GM23338 (cell line): Measurements from ENCODE around the gene MAPK13. TPM values are rescaled to one million over a fixed set of nuclear protein-coding genes. Genes with fewer than 3 reads are reported as not detected.

ENCODE experiments used
- ATAC-seq: fragments of 200-7000 bp; cut with Tn5 transposase; 3 replicates; pipeline ENCODE4 v1.9.1; 2020
- DNase-seq: peaks from one replicate; pipeline ENCODE4 v3.0.0-alpha.2; 2015; ENCODE audit warnings: low spot score
- H2AFZ ChIP-seq: fragments of 200-600 bp; sonication (generic); 2 replicates; pipeline ENCODE4 v1.8.0; 2016; ENCODE audit warnings: antibody characterized with exemption, mild to moderate bottlenecking, moderate library complexity
- H3F3A ChIP-seq: fragments of 200-600 bp; sonication (generic); replicated peaks from 2 replicates; pipeline ENCODE4 v1.8.0; 2017; ENCODE audit warnings: antibody characterized with exemption, mixed run types, low read depth
- H3K27ac ChIP-seq: fragments of 200-600 bp; sonication (generic); 2 replicates; pipeline ENCODE4 v1.6.1; 2016; ENCODE audit warnings: low read depth
- H3K27me3 ChIP-seq: fragments of 200-600 bp; sonication (generic); 2 replicates; pipeline ENCODE4 v1.8.0; 2016; ENCODE audit warnings: mild to moderate bottlenecking, mixed run types, moderate library complexity; ENCODE audit not compliant: insufficient read depth
- H3K36me3 ChIP-seq: fragments of 200-600 bp; sonication (generic); 2 replicates; pipeline ENCODE4 v1.8.0; 2016; ENCODE audit warnings: mild to moderate bottlenecking; ENCODE audit not compliant: insufficient read depth
- H3K4me1 ChIP-seq: fragments of 200-600 bp; sonication (generic); 2 replicates; pipeline ENCODE4 v1.8.0; 2016; ENCODE audit warnings: mild to moderate bottlenecking, moderate library complexity; ENCODE audit not compliant: insufficient read depth
- H3K4me2 ChIP-seq: fragments of 200-600 bp; sonication (generic); 2 replicates; pipeline ENCODE4 v1.7.1; 2017; ENCODE audit warnings: mixed run types
- H3K4me3 ChIP-seq: fragments of 200-600 bp; sonication (generic); 2 replicates; pipeline ENCODE4 v1.6.1; 2016; ENCODE audit warnings: mixed run types
- H3K79me2 ChIP-seq: fragments of 200-600 bp; sonication (generic); replicated peaks from 2 replicates; pipeline ENCODE4 v1.8.0; 2017; ENCODE audit warnings: mild to moderate bottlenecking; ENCODE audit not compliant: insufficient read depth
- H3K9me2 ChIP-seq: fragments of 200-600 bp; sonication (generic); 2 replicates; pipeline ENCODE4 v1.8.0; 2017; ENCODE audit not compliant: insufficient read depth
- H4K20me1 ChIP-seq: fragments of 200-600 bp; sonication (generic); replicated peaks from 2 replicates; pipeline ENCODE4 v1.8.0; 2017; ENCODE audit warnings: mild to moderate bottlenecking; ENCODE audit not compliant: insufficient read depth
- H3K27ac Mint-ChIP-seq: 2 replicates; pipeline ENCODE4 v1.8.0; 2020; ENCODE audit warnings: inconsistent platforms, mild to moderate bottlenecking, moderate library complexity, mixed read lengths
- H3K27me3 Mint-ChIP-seq: 3 replicates; pipeline ENCODE4 v1.8.0; 2022; ENCODE audit warnings: low read depth, mild to moderate bottlenecking, moderate library complexity, mixed read lengths, inconsistent platforms; ENCODE audit not compliant: insufficient read depth, poor library complexity
- H3K36me3 Mint-ChIP-seq: 3 replicates; pipeline ENCODE4 v1.8.0; 2021; ENCODE audit warnings: low read depth, mild to moderate bottlenecking, inconsistent platforms, moderate library complexity, mixed read lengths
- H3K4me1 Mint-ChIP-seq: 3 replicates; pipeline ENCODE4 v1.8.0; 2020; ENCODE audit warnings: mild to moderate bottlenecking, inconsistent platforms, mixed read lengths
- H3K4me3 Mint-ChIP-seq: 3 replicates; pipeline ENCODE4 v1.8.0; 2021; ENCODE audit warnings: moderate library complexity, mild to moderate bottlenecking, inconsistent platforms, mixed read lengths
- H3K9me3 Mint-ChIP-seq: 3 replicates; pipeline ENCODE4 v1.8.0; 2020; ENCODE audit warnings: moderate library complexity, mild to moderate bottlenecking, inconsistent platforms, mixed read lengths
- CREB1 ChIP-seq: fragments of 250-450 bp; sonication (Bioruptor Pico); IDR thresholded peaks from 2 replicates; pipeline ENCODE4 v1.5.0; 2020; ENCODE audit warnings: low read depth, mild to moderate bottlenecking, moderate library complexity
- EZH2 ChIP-seq: fragments of 200-600 bp; sonication (generic); IDR thresholded peaks from one replicate; pipeline ENCODE4 v1.8.0; 2017; ENCODE audit warnings: antibody characterized with exemption, mild to moderate bottlenecking, low read depth; ENCODE audit not compliant: unreplicated experiment
- EZH2phosphoT487 ChIP-seq: fragments of 200-600 bp; sonication (generic); IDR thresholded peaks from one replicate; pipeline ENCODE4 v1.8.1; 2018; ENCODE audit warnings: antibody characterized with exemption; ENCODE audit not compliant: unreplicated experiment
- JUNB ChIP-seq: IDR thresholded peaks from one replicate; pipeline ENCODE4 v1.6.1; 2016; ENCODE audit warnings: antibody characterized with exemption; ENCODE audit not compliant: unreplicated experiment
- NANOG ChIP-seq: IDR thresholded peaks from 2 replicates; pipeline ENCODE4 v1.6.1; 2016; ENCODE audit warnings: antibody characterized with exemption, borderline replicate concordance
- STAT1 ChIP-seq: IDR thresholded peaks from one replicate; pipeline ENCODE4 v1.6.1; 2016; ENCODE audit warnings: antibody characterized with exemption; ENCODE audit not compliant: unreplicated experiment
- polyA plus RNA-seq: library from polyadenylated mRNA; unstranded; fragments of >200 nt; fragmentation: Nextera tagmentation; extraction: Ambion mirVana; gene quantifications from 2 replicates; pipeline ENCODE4 v1.2.1, GENCODE V29; 2016
- total RNA-seq: library from RNA; depleted of rRNA; stranded (reverse); fragments of >200 nt; shearing (Covaris generic); gene quantifications from 2 replicates; pipeline ENCODE4 v1.2.3, GENCODE V29; 2014
- TF ChIP-seq, protein P1 (sequence below): fragments of 250-450 bp; sonication (Bioruptor Pico); IDR thresholded peaks from 2 replicates; pipeline ENCODE4 v1.5.0; 2020; ENCODE audit warnings: mild to moderate bottlenecking, moderate library complexity
- TF ChIP-seq, protein P2 (sequence below), 2 experiments: fragments of 200-600 bp in 1 of 2; sonication (generic) in 1 of 2; conservative IDR thresholded peaks; 2 replicates each; pipeline versions ENCODE4 v1.5.1 to v1.6.1; 2016 to 2017; ENCODE audit warnings: antibody characterized with exemption in 2 of 2, low read depth in 2 of 2, mild to moderate bottlenecking in 2 of 2, moderate library complexity in 1 of 2
- TF ChIP-seq, protein P3 (sequence below): IDR thresholded peaks from 2 replicates; pipeline ENCODE4 v1.6.1; 2016; ENCODE audit warnings: antibody characterized with exemption
- TF ChIP-seq, protein P4 (sequence below): IDR thresholded peaks from one replicate; pipeline ENCODE4 v1.6.1; 2018; ENCODE audit warnings: antibody characterized with exemption; ENCODE audit not compliant: unreplicated experiment

The MAPK13 gene
- total and polyA plus RNA-seq, 2 experiments from 2014 or later: 6.3 to 12.3 TPM

DNA sequence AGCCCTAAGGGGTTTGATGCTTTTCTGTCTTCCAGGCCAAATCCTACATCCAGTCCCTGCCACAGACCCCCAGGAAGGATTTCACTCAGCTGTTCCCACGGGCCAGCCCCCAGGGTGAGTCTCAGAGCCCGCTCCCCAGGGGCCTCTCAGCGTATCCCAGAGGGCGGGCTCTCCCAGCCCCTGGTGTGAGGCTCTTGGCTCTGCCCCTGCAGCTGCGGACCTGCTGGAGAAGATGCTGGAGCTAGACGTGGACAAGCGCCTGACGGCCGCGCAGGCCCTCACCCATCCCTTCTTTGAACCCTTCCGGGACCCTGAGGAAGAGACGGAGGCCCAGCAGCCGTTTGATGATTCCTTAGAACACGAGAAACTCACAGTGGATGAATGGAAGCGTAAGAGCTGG is 8.4 kb downstream of the MAPK13 start:
- H3K27ac ChIP-seq: no peak overlapping the region

More for the DNA sequence above, 8.4 kb downstream of the MAPK13 start:
- Histone ChIP-seq H3K4me1 (peaks cover 13% of the 10 kb centered on the region), H3K36me3 (no peaks in the 10 kb centered on the region), H3K4me2 (no peak overlapping the region), H3K4me3 (no peak overlapping the region), H4K20me1 (no peaks in the 10 kb centered on the region), H3K79me2 (no peaks in the 10 kb centered on the region), H3K9me2 (no peaks in the 10 kb centered on the region), H2AFZ (no peak overlapping the region), H3F3A (0 out of 2 replicates have a peak, but pooled peaks cover 4% of the 10 kb centered on the region), H3K27me3 (no peaks in the 10 kb centered on the region)
- Mint-ChIP-seq H3K36me3 (peaks cover 2% of the 10 kb centered on the region; the same call in 2 of the 3 replicates), H3K4me1 (peaks cover 17% of the 10 kb centered on the region), H3K27me3 (peaks cover 7% of the 10 kb centered on the region), H3K27ac (no peak overlapping the region), H3K9me3 (no peaks in the 10 kb centered on the region), H3K4me3 (no peak overlapping the region)
- no peak for TF ChIP-seq EZH2phosphoT487
- TF ChIP-seq JUNB: no peak
- TF ChIP-seq, protein P1, sequence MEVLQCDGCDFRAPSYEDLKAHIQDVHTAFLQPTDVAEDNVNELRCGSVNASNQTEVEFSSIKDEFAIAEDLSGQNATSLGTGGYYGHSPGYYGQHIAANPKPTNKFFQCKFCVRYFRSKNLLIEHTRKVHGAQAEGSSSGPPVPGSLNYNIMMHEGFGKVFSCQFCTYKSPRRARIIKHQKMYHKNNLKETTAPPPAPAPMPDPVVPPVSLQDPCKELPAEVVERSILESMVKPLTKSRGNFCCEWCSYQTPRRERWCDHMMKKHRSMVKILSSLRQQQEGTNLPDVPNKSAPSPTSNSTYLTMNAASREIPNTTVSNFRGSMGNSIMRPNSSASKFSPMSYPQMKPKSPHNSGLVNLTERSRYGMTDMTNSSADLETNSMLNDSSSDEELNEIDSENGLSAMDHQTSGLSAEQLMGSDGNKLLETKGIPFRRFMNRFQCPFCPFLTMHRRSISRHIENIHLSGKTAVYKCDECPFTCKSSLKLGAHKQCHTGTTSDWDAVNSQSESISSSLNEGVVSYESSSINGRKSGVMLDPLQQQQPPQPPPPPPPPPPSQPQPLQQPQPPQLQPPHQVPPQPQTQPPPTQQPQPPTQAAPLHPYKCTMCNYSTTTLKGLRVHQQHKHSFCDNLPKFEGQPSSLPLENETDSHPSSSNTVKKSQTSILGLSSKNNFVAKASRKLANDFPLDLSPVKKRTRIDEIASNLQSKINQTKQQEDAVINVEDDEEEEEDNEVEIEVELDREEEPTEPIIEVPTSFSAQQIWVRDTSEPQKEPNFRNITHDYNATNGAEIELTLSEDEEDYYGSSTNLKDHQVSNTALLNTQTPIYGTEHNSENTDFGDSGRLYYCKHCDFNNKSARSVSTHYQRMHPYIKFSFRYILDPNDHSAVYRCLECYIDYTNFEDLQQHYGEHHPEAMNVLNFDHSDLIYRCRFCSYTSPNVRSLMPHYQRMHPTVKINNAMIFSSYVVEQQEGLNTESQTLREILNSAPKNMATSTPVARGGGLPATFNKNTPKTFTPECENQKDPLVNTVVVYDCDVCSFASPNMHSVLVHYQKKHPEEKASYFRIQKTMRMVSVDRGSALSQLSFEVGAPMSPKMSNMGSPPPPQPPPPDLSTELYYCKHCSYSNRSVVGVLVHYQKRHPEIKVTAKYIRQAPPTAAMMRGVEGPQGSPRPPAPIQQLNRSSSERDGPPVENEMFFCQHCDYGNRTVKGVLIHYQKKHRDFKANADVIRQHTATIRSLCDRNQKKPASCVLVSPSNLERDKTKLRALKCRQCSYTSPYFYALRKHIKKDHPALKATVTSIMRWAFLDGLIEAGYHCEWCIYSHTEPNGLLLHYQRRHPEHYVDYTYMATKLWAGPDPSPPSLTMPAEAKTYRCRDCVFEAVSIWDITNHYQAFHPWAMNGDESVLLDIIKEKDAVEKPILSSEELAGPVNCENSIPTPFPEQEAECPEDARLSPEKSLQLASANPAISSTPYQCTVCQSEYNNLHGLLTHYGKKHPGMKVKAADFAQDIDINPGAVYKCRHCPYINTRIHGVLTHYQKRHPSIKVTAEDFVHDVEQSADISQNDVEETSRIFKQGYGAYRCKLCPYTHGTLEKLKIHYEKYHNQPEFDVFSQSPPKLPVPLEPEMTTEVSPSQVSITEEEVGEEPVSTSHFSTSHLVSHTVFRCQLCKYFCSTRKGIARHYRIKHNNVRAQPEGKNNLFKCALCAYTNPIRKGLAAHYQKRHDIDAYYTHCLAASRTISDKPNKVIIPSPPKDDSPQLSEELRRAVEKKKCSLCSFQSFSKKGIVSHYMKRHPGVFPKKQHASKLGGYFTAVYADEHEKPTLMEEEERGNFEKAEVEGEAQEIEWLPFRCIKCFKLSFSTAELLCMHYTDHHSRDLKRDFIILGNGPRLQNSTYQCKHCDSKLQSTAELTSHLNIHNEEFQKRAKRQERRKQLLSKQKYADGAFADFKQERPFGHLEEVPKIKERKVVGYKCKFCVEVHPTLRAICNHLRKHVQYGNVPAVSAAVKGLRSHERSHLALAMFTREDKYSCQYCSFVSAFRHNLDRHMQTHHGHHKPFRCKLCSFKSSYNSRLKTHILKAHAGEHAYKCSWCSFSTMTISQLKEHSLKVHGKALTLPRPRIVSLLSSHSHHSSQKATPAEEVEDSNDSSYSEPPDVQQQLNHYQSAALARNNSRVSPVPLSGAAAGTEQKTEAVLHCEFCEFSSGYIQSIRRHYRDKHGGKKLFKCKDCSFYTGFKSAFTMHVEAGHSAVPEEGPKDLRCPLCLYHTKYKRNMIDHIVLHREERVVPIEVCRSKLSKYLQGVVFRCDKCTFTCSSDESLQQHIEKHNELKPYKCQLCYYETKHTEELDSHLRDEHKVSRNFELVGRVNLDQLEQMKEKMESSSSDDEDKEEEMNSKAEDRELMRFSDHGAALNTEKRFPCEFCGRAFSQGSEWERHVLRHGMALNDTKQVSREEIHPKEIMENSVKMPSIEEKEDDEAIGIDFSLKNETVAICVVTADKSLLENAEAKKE: no peak
- no peak for TF ChIP-seq NANOG
- TF ChIP-seq, protein P2, sequence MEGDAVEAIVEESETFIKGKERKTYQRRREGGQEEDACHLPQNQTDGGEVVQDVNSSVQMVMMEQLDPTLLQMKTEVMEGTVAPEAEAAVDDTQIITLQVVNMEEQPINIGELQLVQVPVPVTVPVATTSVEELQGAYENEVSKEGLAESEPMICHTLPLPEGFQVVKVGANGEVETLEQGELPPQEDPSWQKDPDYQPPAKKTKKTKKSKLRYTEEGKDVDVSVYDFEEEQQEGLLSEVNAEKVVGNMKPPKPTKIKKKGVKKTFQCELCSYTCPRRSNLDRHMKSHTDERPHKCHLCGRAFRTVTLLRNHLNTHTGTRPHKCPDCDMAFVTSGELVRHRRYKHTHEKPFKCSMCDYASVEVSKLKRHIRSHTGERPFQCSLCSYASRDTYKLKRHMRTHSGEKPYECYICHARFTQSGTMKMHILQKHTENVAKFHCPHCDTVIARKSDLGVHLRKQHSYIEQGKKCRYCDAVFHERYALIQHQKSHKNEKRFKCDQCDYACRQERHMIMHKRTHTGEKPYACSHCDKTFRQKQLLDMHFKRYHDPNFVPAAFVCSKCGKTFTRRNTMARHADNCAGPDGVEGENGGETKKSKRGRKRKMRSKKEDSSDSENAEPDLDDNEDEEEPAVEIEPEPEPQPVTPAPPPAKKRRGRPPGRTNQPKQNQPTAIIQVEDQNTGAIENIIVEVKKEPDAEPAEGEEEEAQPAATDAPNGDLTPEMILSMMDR (conservative IDR thresholded peaks at IDR 0.05; ENCODE audit: low read depth in 2 of 2): no peak
- no peak for TF ChIP-seq STAT1
- TF ChIP-seq, protein P3, sequence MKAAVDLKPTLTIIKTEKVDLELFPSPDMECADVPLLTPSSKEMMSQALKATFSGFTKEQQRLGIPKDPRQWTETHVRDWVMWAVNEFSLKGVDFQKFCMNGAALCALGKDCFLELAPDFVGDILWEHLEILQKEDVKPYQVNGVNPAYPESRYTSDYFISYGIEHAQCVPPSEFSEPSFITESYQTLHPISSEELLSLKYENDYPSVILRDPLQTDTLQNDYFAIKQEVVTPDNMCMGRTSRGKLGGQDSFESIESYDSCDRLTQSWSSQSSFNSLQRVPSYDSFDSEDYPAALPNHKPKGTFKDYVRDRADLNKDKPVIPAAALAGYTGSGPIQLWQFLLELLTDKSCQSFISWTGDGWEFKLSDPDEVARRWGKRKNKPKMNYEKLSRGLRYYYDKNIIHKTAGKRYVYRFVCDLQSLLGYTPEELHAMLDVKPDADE: no peak
- TF ChIP-seq CREB1 (CRISPR knock-in tag): no peak
- no peak for TF ChIP-seq EZH2
- TF ChIP-seq, protein P4, sequence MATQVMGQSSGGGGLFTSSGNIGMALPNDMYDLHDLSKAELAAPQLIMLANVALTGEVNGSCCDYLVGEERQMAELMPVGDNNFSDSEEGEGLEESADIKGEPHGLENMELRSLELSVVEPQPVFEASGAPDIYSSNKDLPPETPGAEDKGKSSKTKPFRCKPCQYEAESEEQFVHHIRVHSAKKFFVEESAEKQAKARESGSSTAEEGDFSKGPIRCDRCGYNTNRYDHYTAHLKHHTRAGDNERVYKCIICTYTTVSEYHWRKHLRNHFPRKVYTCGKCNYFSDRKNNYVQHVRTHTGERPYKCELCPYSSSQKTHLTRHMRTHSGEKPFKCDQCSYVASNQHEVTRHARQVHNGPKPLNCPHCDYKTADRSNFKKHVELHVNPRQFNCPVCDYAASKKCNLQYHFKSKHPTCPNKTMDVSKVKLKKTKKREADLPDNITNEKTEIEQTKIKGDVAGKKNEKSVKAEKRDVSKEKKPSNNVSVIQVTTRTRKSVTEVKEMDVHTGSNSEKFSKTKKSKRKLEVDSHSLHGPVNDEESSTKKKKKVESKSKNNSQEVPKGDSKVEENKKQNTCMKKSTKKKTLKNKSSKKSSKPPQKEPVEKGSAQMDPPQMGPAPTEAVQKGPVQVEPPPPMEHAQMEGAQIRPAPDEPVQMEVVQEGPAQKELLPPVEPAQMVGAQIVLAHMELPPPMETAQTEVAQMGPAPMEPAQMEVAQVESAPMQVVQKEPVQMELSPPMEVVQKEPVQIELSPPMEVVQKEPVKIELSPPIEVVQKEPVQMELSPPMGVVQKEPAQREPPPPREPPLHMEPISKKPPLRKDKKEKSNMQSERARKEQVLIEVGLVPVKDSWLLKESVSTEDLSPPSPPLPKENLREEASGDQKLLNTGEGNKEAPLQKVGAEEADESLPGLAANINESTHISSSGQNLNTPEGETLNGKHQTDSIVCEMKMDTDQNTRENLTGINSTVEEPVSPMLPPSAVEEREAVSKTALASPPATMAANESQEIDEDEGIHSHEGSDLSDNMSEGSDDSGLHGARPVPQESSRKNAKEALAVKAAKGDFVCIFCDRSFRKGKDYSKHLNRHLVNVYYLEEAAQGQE: no peak
- DNase-seq: no peak
- no peak for ATAC-seq
